GM10266 (cell line): ENCODE results near the gene OR4N5.

Experiments used
- DNase-seq: peaks from one replicate; pipeline ENCODE4 v3.0.0; 2012; ENCODE audit errors: extremely low spot score
- TF ChIP-seq, protein P1 (sequence below): IDR thresholded peaks from 2 replicates; pipeline ENCODE4 v1.5.1; 2012; ENCODE audit warnings: mild to moderate bottlenecking, low read depth; ENCODE audit not compliant: control insufficient read depth, insufficient read depth; ENCODE audit errors: missing control alignments

Gene OR4N5

GRCh38 chr14:20179218-20179617 lies 40.6 kb downstream of the OR4N5 start:
- DNase-seq: no peak
- TF ChIP-seq, protein P1, sequence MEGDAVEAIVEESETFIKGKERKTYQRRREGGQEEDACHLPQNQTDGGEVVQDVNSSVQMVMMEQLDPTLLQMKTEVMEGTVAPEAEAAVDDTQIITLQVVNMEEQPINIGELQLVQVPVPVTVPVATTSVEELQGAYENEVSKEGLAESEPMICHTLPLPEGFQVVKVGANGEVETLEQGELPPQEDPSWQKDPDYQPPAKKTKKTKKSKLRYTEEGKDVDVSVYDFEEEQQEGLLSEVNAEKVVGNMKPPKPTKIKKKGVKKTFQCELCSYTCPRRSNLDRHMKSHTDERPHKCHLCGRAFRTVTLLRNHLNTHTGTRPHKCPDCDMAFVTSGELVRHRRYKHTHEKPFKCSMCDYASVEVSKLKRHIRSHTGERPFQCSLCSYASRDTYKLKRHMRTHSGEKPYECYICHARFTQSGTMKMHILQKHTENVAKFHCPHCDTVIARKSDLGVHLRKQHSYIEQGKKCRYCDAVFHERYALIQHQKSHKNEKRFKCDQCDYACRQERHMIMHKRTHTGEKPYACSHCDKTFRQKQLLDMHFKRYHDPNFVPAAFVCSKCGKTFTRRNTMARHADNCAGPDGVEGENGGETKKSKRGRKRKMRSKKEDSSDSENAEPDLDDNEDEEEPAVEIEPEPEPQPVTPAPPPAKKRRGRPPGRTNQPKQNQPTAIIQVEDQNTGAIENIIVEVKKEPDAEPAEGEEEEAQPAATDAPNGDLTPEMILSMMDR: no peak

- DNase-seq: no peak
- TF ChIP-seq, protein P1: no peak
Measured at GRCh38 chr14:20179880-20180279, 41.3 kb downstream of the OR4N5 start.

DNA sequence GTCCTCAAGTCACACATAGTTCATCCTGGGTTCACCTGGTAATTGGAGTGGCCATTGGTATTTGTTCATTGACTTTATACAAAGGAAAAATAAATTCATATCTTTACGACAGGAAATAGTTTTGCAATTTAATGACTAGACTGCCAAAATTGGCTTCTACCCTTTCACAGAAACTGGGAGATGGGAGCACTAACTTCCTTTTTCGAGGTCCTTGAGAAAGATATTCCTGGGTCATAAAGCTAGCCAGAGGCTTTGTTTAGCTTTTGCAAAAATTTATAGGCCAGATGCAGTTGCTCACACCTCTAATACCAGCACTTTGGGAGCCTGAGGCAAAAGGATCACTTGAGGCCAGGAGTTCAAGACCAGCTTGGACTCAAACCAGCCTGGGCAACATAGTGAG lies 41.9 kb downstream of the OR4N5 start:
- TF ChIP-seq, protein P1: no peak
- DNase-seq: no peak

- no peak for DNase-seq
- TF ChIP-seq, protein P1: no peak
Measured at GRCh38 chr14:20184181-20184580, 45.6 kb downstream of the OR4N5 start.

- no peak for DNase-seq
- TF ChIP-seq, protein P1: no peak
Measured at GRCh38 chr14:20190596-20190995, 52.0 kb downstream of the OR4N5 start, which contains the start of gene OR11G2. OR11G2 (plus strand) TSS chr14:20190896; CDS start chr14:20197438, 6,542 bp downstream.

DNA sequence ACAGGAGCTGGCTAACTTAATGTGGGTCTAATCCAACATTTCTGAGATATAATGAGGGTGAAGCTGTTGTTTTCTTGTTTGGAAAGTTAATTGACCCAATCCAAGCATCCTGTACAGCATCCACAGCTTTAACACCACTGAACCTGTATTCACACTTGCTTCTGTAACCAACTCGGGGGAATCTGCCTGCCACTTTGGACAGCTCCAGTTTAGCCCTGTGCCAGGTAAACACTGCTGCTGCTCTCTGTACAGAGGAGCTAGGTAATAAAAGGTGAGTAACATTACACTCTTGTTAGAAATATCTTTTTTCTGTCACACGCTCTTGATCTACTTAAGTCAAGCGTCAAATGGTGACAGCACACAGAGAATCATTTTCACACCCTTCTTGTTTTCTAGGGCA lies 52.8 kb downstream of the OR4N5 start:
- DNase-seq: no peak
- TF ChIP-seq, protein P1: no peak

DNA sequence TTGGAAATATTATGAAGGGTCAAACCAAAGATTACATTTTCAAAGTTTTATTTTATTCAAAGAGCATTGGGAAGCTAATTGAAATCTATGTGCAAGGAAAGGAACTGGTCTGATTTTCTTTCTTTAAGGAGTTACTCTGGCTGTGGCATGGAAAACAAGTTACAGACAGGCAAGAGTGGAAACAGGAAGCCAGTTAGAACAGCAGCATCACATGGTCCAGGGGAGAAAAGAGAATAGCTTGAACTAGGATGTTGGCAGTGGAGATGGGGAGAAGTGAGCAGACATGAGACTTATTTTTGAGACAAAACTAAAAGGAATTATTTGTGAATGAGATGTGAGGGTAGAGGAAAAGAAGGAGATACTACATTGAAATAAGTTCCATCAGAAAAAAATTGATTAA lies 55.5 kb downstream of the OR4N5 start:
- TF ChIP-seq, protein P1: no peak
- no peak for DNase-seq
